ENCODE data around the gene HSPB9.

GRCh38 chr17:42169351-42169750 lies 46.7 kb downstream of the HSPB9 start:
- TF ChIP-seq CTCF (IDR thresholded peaks at IDR 0.05) (no peak), EP300 (IDR thresholded peaks at IDR 0.05; ENCODE audit: low read depth) (no peak), POLR2A (IDR thresholded peaks at IDR 0.05) (no peak), POLR2AphosphoS5 (IDR thresholded peaks at IDR 0.05) (no peak)

All from transverse colon (tissue), 4 donors.